Esophagus squamous epithelium (tissue), 5 donors: ENCODE results near the gene ATP2B3. TPM values are rescaled to one million over a fixed set of nuclear protein-coding genes. Genes with fewer than 3 reads are reported as not detected.

Experiments used
- DNase-seq: peaks from one replicate; lab custom pipeline; 2025; lab: John Stamatoyannopoulos, UW
- H3K27ac ChIP-seq, 4 donors: fragments of 200-600 bp; sonication (generic); one replicate each; pipeline ENCODE4 v1.5.1; 2016 to 2019; ENCODE audit warnings: mild to moderate bottlenecking in 1 of 4
- H3K27me3 ChIP-seq, 4 donors: fragments of 200-600 bp; sonication (generic); 1 replicate in 3 of 4; 2 replicates in 1 of 4; pipeline versions ENCODE4 v1.5.1 to v1.6.0; 2017 to 2021; ENCODE audit warnings: antibody characterized with exemption in 1 of 4
- H3K36me3 ChIP-seq, 3 donors: fragments of 200-600 bp; sonication (generic); one replicate each; pipeline ENCODE4 v1.5.1; 2016 to 2019
- H3K4me1 ChIP-seq, 3 donors: fragments of 200-600 bp; sonication (generic); one replicate each; pipeline ENCODE4 v1.5.1; 2017 to 2019
- H3K4me3 ChIP-seq, 4 donors: fragments of 200-600 bp; sonication (generic); 1 replicate in 3 of 4; 2 replicates in 1 of 4; pipeline ENCODE4 v1.5.1; 2016 to 2019; ENCODE audit warnings: mild to moderate bottlenecking in 2 of 4, moderate library complexity in 1 of 4
- H3K9me3 ChIP-seq, 3 donors: fragments of 200-600 bp; sonication (generic); one replicate each; pipeline ENCODE4 v1.5.1; 2016 to 2019
- POLR2A ChIP-seq, 4 donors: fragments of 450-650 bp; IDR thresholded peaks; one replicate each; pipeline ENCODE4 v1.6.1; 2017; ENCODE audit warnings: antibody characterized with exemption in 4 of 4, mild to moderate bottlenecking in 4 of 4, moderate library complexity in 3 of 4
- WGBS, 2 donors: methylation state at CpG; one replicate each; pipeline ENCODE4 v1.1.5; 2018; 5-methylcytosine and 5-hydroxymethylcytosine counted together
- intact Hi-C: fragments of 100-400 bp; cut with DNase I; formaldehyde crosslinking; loops from one replicate; pipeline ENCODE4 v1.15.0; 2022
- total RNA-seq, 4 donors: library from RNA; depleted of rRNA; stranded (reverse); fragments of >200 nt; gene quantifications; one replicate each; pipeline ENCODE4 v1.1.0, GENCODE V29; 2016
- TF ChIP-seq, protein P1 (sequence below), 6 experiments: fragments of 450-650 bp in 4 of 6; fragments of 200-600 bp in 2 of 6; sonication (generic) in 2 of 6; IDR thresholded peaks; one replicate each; pipeline ENCODE4 v1.5.1; 2016 to 2019; ENCODE audit warnings: antibody characterized with exemption in 6 of 6, mild to moderate bottlenecking in 4 of 6, moderate library complexity in 4 of 6
- donor health status: DM: yes; HTN: yes; CAD: no.

The ATP2B3 gene
- total RNA-seq, 4 donors from 2014 or later, result not detected

DNA sequence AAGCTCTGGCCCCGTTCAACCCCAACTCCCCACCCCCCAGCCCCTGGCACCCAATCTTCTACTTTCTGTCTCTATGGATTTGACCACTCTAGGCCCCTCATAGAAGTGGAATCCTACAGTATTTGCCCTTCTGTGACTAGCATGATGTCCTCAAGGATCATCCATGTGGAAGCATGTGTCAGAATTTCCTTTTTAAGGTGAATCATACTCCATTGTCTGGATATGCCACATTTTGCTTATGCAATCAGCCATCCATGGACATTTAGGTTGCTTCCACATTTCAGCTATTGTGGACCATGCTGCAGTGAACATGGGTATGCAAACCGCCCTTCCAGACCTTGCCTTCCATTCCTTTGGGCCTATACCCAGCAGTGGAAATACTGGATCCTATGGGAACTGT, 66.0 kb downstream of the ATP2B3 start:
- peaks cover 0 to 19% (median 0%) of the 10 kb centered on the region in 3 donors for H3K36me3 ChIP-seq
- no peak overlapping the region for H3K27ac ChIP-seq
- no peaks in the 10 kb centered on the region for H3K9me3 ChIP-seq
- no peak for TF ChIP-seq POLR2A (IDR thresholded peaks at IDR 0.05)
- TF ChIP-seq, protein P1, sequence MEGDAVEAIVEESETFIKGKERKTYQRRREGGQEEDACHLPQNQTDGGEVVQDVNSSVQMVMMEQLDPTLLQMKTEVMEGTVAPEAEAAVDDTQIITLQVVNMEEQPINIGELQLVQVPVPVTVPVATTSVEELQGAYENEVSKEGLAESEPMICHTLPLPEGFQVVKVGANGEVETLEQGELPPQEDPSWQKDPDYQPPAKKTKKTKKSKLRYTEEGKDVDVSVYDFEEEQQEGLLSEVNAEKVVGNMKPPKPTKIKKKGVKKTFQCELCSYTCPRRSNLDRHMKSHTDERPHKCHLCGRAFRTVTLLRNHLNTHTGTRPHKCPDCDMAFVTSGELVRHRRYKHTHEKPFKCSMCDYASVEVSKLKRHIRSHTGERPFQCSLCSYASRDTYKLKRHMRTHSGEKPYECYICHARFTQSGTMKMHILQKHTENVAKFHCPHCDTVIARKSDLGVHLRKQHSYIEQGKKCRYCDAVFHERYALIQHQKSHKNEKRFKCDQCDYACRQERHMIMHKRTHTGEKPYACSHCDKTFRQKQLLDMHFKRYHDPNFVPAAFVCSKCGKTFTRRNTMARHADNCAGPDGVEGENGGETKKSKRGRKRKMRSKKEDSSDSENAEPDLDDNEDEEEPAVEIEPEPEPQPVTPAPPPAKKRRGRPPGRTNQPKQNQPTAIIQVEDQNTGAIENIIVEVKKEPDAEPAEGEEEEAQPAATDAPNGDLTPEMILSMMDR (IDR thresholded peaks at IDR 0.05), result no peak
- WGBS, 2 donors, result 0 to 71% methylated on average over 1 to 2 of the region's 2 CpGs
- intact Hi-C loops, result no loop called here
- H3K27me3 ChIP-seq, result no peaks in the 10 kb centered on the region
- DNase-seq, result no peak
- H3K4me1 ChIP-seq, result peaks cover 0 to 12% (median 0%) of the 10 kb centered on the region in 3 donors
- no peak overlapping the region for H3K4me3 ChIP-seq

DNA sequence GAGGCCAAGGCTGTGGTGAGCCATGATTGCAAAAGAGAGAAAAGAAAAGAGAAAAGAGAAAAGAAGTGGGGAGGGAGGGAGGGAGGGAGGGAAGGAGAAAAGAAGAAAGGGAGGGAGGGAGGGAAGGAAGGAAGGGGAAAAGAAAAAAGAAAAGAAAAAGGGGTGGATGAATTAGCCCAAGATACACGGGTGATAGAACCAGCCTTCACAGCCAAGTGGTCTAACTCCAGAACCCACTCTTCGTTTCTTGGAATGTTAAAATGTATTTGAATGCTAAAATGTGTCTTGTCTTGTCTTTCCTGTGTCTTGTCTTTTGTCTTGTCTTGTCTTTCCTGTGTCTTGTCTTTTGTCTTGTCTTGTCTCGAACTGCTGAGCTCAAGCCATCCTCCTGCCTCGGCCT, 68.4 kb downstream of the ATP2B3 start:
- Histone ChIP-seq H3K27me3 (no peaks in the 10 kb centered on the region), H3K36me3 (peaks cover 0 to 38% (median 0%) of the 10 kb centered on the region in 3 donors), H3K4me1 (peaks cover 0 to 12% (median 0%) of the 10 kb centered on the region in 3 donors), H3K27ac (no peak overlapping the region), H3K9me3 (no peaks in the 10 kb centered on the region), H3K4me3 (no peak overlapping the region)
- intact Hi-C loops, result no loop called here
- TF ChIP-seq, protein P1 (IDR thresholded peaks at IDR 0.05), result no peak
- TF ChIP-seq POLR2A (IDR thresholded peaks at IDR 0.05), result no peak
- WGBS, 2 donors, result 61 to 63% methylated on average over 3 to 4 of the region's 4 CpGs
- no peak for DNase-seq

DNA sequence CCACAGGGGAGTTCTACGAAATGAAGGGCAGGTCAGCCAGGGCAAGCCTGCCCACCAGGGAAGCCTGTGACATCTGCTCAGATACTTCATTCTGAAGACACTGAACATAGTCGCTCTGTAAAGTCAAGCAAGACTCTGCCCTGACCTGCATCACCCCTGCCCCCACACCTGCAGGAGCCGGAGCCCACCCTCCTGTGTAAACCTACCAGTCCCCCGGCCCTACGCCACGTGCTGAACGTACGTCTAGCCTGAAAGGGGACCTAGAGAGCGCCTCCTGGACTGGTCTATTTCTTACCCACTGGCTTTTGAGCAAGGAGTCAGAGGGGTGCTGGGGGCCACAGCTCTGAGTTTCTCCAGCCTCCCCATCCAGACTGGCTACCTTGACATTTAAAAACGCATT, 69.9 kb downstream of the ATP2B3 start:
- Histone ChIP-seq H3K4me1 (peaks cover 0 to 12% (median 0%) of the 10 kb centered on the region in 3 donors), H3K27me3 (no peaks in the 10 kb centered on the region), H3K27ac (no peak overlapping the region), H3K36me3 (peaks cover 0 to 53% (median 0%) of the 10 kb centered on the region in 3 donors), H3K9me3 (no peaks in the 10 kb centered on the region), H3K4me3 (no peak overlapping the region)
- intact Hi-C loops, result no loop called here
- WGBS, 2 donors, result 93 to 100% methylated on average over 1 to 7 of the region's 10 CpGs
- DNase-seq, result no peak
- TF ChIP-seq POLR2A (IDR thresholded peaks at IDR 0.05), result no peak
- TF ChIP-seq, protein P1 (IDR thresholded peaks at IDR 0.05), result no peak

DNA sequence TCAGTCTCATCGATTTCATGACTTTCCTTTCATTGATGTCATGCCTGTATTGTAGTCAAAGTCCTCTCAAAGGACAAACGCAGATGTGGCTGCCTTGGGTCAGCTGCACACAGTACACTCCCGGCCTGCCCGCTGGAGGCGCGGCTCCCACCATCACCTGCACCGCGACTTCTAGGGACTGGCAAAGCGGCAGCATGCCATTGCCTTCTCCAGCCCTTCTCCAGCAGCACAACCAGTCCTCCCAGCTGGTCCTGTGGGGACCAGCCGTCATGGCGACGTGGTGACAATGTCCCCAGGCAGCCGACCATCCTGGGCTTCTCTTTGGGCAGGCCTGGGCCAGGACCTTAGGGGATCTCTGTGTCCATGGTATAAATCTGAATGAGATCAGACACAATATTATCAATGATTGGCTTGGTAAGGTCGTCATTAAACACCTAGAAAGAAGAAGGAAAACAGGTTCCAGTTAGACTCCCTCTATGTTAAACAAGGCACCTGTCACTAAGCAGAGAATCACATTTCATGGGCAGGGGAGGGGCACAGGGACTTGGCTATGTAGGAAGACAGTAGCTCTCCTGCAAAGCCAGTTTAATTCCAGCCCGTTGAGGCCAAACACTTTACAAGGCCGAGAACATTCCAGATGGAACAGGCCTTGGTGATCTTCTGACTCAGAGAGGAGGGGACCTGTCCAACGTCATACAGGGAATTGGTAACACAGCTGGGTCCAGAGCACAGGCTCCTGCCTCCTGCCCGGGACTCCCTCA, 70.8 kb downstream of the ATP2B3 start:
- no peak overlapping the region for H3K4me3 ChIP-seq
- no peak overlapping the region for H3K27ac ChIP-seq
- peaks cover 0 to 62% (median 0%) of the 10 kb centered on the region in 3 donors for H3K36me3 ChIP-seq
- TF ChIP-seq, protein P1 (IDR thresholded peaks at IDR 0.05), result no peak
- TF ChIP-seq POLR2A (IDR thresholded peaks at IDR 0.05), result no peak
- H3K9me3 ChIP-seq, result no peaks in the 10 kb centered on the region
- intact Hi-C loops, result no loop called here
- no peaks in the 10 kb centered on the region for H3K27me3 ChIP-seq
- WGBS, 2 donors, result 78 to 88% methylated on average over 2 to 6 of the region's 18 CpGs
- H3K4me1 ChIP-seq, result peaks cover 0 to 7% (median 0%) of the 10 kb centered on the region in 3 donors
- DNase-seq, result no peak

DNA sequence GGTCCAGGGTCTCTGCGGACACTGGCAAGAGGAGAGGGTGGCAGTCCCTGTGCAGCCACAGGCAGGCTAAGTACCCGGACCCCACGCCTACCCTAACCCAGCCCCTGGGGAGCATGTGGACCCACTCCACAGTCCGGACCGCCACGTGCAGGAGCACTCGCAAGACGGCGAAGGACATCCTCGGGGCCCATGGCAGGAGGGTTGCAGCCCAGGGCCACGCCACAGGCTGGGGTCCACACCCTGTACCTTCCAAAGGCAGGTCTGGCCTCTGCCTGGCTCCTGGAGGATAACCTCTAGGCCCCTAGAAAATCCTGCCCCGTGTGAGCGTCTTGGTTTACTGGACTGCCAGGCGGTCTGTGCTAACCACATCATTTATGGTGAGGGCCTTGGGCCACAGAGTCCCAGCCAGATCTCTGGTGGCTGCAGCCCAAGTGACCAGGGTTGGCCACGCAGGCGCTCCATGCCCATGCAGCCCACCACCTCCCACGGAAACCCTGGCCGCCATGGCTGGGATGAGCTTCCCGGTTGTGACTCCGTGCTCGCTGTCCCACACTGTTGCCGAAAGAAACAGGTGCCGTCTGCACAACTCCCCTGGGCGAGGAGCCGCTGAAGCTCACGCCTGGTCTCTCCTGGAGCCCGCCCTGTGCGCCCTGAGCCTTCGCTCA, 71.5 kb downstream of the ATP2B3 start:
- Histone ChIP-seq H3K4me3 (no peak overlapping the region), H3K4me1 (no peaks in the 10 kb centered on the region), H3K27me3 (no peaks in the 10 kb centered on the region), H3K36me3 (peaks cover 0 to 69% (median 7%) of the 10 kb centered on the region in 3 donors), H3K27ac (no peak overlapping the region), H3K9me3 (no peaks in the 10 kb centered on the region)
- no peak for DNase-seq
- intact Hi-C loops, result no loop called here
- no peak for TF ChIP-seq POLR2A (IDR thresholded peaks at IDR 0.05)
- 93% methylated on average over 8 of the region's 29 CpGs; no CpG with 5 or more reads in 1 of the 2 donors for WGBS, 2 donors
